CD4-positive, alpha-beta T cell treated with Interleukin-17A for 4 hours (primary cell): Measurements from ENCODE around the gene LGALS9C.
"Not testable (repeated sequence)": the region's sequence is repeated elsewhere in the genome, so short reads cannot be mapped to it uniquely, and the experiment has no call there.

Source experiments
- DNase-seq: peaks from one replicate; pipeline ENCODE4 v3.0.0-alpha.2; 2020; ENCODE audit warnings: mixed read lengths

LGALS9C gene

DNA sequence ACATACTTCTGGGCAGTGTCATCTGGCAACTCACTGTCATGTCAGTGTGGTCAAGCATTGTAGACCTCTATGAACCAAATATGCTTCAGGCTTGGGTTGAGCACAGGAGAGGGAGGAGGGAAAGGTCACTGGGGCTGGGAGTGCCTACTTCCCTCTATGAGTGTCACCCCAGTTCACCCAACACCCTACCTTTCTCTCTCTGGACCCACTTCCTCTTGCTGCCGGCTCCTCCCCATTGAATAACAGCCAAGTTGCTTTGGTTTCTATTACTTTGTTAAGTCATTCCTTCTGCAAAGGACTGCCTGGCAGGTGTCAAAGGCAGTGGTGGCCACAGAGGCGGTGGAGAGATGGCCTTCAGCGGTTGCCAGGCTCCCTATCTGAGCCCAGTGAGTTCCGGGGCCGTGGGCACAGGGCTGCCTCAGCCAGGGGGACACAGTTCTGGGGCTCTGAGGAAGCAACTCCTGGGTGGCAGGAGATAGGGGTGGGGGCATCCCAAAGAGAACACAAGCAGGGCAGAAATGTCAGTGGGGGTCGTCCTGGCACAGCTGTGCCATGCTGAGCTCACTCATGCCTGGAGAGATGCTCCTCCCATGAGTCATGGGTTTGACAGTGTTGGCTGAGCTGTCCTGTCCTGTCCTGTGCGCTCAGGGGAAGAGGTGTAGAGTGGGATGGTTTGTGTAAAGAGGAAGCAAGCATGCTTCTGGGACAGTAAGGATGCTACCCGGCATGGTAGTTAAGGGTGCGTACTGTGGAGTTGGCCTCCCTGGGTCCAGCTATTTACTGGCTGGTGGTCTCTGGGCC, at the start of gene LGALS9C:
TSS of gene LGALS9C (plus strand) at position 282 of the 801 bp plus-strand sequence. CDS start at position 348, 66 bp downstream.
- DNase-seq, result peak; percentile 3

GRCh38 chr17:18432206-18432605, 44.4 kb upstream of the LGALS9C start:
- not testable (repeated sequence) for DNase-seq

DNA sequence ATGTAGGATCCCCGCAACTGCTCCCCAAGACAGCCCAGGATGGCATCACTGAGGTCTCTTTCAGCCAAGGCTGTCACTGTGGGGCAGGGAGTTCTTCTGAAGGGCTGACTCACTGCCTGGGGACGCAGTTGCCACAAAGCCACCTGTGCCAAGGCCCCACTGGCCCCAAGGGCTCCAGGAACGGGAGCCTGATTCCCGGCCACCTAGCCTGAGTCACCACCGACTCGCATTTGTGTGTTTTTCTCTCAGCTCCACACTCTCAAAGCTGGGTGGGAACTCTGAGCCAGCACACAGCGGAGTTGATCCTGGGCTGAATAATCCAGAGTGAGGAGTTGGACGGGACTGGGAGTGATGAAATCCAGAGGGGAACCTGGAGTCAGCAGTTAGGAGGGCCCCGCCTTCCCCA, 37.1 kb upstream of the LGALS9C start:
- not testable (repeated sequence) for DNase-seq

- not testable (repeated sequence) for DNase-seq
These were observed 34.5 kb upstream of the LGALS9C start for GRCh38 chr17:18442093-18442492.

DNA sequence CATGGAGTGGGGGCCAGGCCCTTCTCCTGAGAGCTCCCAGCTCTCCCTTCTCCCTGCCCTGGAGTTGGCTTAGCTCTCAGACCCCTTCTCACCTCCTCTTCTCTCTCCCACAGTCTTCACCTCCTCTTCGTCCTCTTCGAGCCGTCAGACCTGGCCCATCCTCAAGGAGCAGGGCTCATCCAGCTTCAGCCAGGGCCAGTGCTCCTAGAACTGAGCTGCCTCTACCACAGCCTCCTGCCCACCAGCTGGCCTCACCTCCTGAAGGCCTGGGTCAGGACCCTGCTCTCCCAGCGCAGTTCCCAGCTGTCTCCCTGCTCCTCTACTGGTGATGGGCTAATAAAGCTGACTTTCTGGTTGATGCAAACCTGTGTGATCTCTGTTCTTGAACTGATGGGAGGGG, 34.1 kb upstream of the LGALS9C start:
- DNase-seq, result not testable (repeated sequence)

- DNase-seq, result not testable (repeated sequence)
These were observed 28.9 kb upstream of the LGALS9C start for GRCh38 chr17:18447476-18448205.

- not testable (repeated sequence) for DNase-seq
These were observed 28.3 kb upstream of the LGALS9C start for GRCh38 chr17:18448311-18448710.

DNA sequence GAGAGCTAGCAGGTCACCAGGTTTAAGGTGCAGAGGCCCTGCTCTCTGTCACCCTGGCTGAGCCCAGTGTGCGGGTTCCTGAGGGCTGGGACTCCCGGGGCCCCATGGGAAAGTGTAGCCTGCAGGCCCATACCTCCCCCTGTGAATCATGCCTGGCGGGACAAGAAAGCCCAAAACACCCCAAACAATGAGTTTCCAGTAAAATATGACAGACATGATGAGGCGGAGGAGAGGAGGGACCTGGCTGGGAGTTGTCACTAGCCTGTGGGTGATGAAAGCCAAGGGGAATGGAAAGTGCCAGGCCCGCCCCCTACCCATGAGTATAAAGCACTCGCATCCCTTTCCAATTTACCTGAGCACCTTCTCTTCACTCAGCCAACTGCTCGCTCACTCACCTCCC, 26.8 kb upstream of the LGALS9C start:
- not testable (repeated sequence) for DNase-seq

GRCh38 chr17:18450998-18451397, 25.6 kb upstream of the LGALS9C start:
- not testable (repeated sequence) for DNase-seq

GRCh38 chr17:18451969-18452368, 24.6 kb upstream of the LGALS9C start:
- DNase-seq, result not testable (repeated sequence)

- not testable (repeated sequence) for DNase-seq
These were observed 17.6 kb upstream of the LGALS9C start for GRCh38 chr17:18459035-18459434.

GRCh38 chr17:18463831-18464502, 12.6 kb upstream of the LGALS9C start:
- not testable (repeated sequence) for DNase-seq

DNA sequence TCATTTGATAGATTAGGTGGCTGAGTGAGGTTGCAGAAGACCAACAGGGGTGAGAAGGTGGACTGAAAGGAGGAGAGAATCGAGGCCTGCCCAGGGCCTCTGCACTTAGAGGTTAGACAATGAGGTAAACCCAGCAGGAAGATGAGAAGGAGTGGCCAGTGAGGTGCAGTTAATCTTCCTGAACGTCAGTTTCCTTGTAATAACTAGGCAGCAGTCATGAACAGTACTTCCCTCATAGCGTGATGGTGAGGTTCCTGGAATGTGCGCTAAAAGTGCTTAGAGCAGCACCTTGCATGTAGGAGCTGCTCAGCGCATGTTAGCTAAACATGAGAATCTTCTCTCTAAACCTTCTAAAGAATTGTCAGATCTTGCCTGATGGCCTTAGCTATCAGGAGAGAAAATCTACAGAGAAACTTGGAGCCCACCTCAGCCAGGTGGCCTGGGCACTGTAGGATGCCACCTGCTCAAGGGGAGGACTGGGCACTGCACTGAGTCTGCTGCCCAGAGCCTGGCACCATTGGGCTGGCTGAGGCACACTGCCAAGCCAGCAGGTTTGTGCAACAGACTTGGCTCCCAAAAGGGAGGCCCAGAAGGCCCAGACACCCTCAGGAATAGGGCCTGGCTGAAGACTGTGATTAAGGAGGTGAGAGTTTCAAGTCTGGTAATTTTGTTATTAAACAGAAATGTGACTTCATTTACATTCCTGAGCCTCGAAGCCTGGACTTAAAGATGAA, 10.2 kb upstream of the LGALS9C start:
- DNase-seq, result not testable (repeated sequence)

- DNase-seq, result not testable (repeated sequence)
These were observed 9.6 kb upstream of the LGALS9C start for GRCh38 chr17:18467001-18467400.

DNA sequence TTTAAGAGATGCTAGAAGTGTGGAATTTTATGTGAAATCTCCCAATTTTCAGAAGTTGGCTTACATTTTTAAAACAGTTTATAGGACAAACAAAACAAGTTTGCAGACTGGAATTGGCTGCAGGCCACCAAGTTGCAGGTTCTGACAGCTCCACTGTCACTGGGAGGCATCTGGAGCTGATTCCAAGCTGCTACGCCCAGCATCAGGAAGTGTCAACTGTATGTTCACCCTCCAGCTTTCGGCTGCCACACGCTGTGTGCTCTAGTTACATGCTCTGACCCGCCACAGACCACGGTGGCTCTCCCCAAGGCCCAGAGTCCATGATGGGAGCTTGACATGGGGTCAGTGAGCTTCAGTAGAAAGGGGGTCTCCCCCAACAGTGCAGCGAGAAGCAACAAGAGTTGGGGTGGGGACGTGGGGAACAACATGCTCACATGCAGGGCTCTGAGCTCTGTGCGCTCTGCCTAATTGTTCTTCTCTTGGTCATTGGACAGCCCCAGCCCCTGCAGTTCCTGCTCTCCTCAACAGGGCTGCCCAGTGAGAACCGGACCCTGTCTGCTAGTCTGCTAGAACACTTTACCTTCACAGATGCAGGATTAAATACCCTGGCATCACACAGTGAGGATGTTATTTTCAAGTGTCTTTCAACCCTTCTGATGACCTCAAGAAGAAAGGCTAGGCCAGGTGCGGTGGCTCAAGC, 8.0 kb upstream of the LGALS9C start:
- not testable (repeated sequence) for DNase-seq

DNA sequence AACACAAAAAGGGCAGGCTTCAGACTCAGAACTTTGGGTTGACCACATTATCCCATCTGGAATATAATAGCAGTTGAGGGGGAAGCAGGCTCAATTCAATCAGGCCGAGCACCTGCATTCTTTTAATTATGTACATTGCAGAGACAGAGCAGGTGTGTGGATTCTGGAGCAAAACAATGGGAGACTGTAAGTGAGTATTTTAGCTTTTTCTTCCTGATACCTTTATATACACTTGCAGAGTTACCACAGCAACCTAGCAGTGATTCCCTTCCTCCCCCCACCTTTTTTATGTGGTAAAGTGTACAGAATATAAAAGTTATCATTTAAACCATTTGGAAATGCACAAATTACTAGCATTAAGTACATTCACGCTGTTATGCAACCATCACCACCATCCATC, 6.8 kb upstream of the LGALS9C start:
- DNase-seq, result not testable (repeated sequence)

DNA sequence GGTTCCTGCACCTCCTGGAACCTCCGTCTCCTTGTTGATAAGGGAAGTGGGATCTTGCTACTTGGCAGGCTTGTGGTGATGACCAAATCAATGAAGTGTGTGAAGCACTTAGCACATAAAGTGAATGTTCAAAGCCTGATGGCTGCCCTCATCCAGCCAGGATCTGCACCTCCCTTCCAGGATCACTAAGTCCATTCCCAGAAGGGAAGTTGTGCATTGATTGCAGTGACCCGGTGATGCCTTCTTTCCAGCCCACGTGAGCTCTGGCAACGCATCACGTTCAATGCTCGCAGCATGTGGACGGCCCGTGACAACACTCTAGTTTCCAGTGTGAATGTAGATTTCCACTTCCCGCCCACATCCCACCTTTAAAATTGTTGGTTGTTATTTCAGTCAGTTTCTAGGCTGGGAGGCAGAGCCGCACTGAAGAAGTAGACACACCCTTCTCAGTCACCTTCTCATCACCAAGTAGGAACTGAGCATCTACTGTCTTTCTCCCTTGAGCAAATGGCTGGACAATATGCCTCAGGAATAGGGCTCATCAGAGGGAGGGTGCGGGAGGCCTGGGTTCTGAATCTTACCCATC, 6.2 kb upstream of the LGALS9C start:
- not testable (repeated sequence) for DNase-seq

- not testable (repeated sequence) for DNase-seq
These were observed 2.6 kb upstream of the LGALS9C start for GRCh38 chr17:18473967-18474366.

DNA sequence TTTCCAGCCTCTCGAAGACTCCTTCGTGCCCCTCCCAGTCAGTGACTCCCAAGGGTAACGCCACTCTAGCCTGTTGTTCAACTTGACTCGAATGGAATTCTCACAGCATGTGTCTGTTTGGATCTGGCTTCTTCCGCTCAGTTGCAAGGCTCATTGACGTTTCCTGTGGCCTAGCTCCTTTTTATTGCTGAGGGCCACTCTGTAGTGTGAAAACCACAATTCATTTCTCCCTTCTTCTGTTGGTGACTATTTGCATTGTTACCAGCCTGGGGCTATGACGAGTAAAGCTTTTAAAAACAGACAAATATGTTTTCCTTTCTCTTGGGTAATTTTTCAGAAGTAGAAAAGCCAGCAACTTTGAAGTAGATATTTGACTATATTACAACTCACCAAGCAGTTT, 1.8 kb upstream of the LGALS9C start:
- DNase-seq, result not testable (repeated sequence)

GRCh38 chr17:18477367-18477766, 778 bp downstream of the LGALS9C start:
- DNase-seq, result not testable (repeated sequence)

DNA sequence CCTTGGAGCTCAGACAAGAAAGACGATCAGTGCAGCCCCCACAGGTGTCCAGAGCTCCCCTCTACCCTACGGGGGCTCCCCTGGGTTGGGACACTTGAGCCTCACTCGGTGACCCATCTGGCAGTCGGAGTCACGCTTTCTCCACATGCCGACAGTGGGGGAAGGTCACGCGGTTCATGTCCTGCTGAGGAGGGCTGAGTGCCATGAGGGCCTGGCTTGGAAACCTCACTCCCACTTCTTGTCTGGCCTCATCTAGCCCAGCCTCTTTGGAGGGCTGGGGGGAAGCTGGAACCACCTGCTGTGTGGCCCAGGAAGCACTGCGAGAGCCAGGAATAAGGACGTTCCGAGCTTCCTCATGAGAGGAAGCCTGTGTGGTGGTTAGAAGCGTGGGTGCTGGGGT, 1.8 kb downstream of the LGALS9C start:
- DNase-seq, result not testable (repeated sequence)
